HFFc6 (cell line): ENCODE data around the gene FARP1. TPM values are rescaled to one million over a fixed set of nuclear protein-coding genes. Genes with fewer than 3 reads are reported as not detected.

ENCODE experiments used
- DNase-seq: peaks from one replicate; pipeline ENCODE4 v3.0.0-alpha.2; 2018
- H3K27ac Mint-ChIP-seq: 2 replicates; pipeline ENCODE4 v1.8.0; 2020; ENCODE audit warnings: mild to moderate bottlenecking, mixed read lengths
- H3K27me3 Mint-ChIP-seq: 2 replicates; pipeline ENCODE4 v1.8.0; 2021; ENCODE audit warnings: mild to moderate bottlenecking, moderate library complexity, mixed read lengths; ENCODE audit not compliant: insufficient read depth
- H3K36me3 Mint-ChIP-seq: 2 replicates; pipeline ENCODE4 v1.8.0; 2021; ENCODE audit warnings: low read depth, mixed read lengths
- H3K4me1 Mint-ChIP-seq: 2 replicates; pipeline ENCODE4 v1.8.0; 2020; ENCODE audit warnings: low read depth, mixed read lengths
- H3K4me3 Mint-ChIP-seq: 2 replicates; pipeline ENCODE4 v1.8.0; 2020; ENCODE audit warnings: mild to moderate bottlenecking, moderate library complexity, mixed read lengths
- H3K9me3 Mint-ChIP-seq: 2 replicates; pipeline ENCODE4 v1.8.0; 2020; ENCODE audit warnings: mild to moderate bottlenecking, mixed read lengths
- CTCF ChIP-seq: fragments of 200-600 bp; sonication (generic); IDR thresholded peaks from 2 replicates; pipeline ENCODE4 v1.5.0; 2021; ENCODE audit warnings: antibody characterized with exemption, mild to moderate bottlenecking
- total RNA-seq, 6 experiments: library from RNA; stranded (reverse); fragmentation: NEBNext Ultra II Directional; extraction: Animal tissue kit (Norgen Biotek cat#: 25700); gene quantifications; 2 replicates in 1 of 6; 3 replicates in 5 of 6; pipeline ENCODE4 v1.2.3, GENCODE V29; 2021

Gene FARP1
- total RNA-seq, 6 experiments from 2014 or later = 140 to 181 (median 150) TPM

DNA sequence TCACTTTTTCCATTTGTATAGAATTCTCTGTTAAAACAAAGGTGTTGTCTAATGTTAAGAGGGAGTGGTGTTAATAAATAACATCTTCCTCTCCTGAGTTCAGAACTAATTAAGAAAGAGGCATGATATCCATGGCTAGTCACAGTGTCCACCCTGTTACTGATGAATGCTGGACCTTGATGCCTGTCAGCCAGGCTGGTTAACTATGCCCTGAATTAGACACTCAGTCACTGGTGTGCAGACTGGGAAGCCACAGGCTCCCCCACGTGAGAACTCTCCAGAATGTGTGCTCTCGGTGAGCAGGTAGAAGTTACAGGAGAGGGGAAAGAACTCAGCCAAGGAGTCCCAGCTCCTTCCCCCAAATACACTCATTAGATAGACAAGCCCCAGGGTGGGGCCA, 90.2 kb downstream of the FARP1 start:
- H3K4me1 Mint-ChIP-seq = peaks cover 45% of the 10 kb centered on the region
- no peak for TF ChIP-seq CTCF
- no peak for DNase-seq
- H3K36me3 Mint-ChIP-seq = peaks cover 11% of the 10 kb centered on the region
- 0 out of 2 replicates have a peak, but pooled peaks cover 2% of the 10 kb centered on the region for H3K27me3 Mint-ChIP-seq
- peak overlapping the region; percentile 45; the same call in 1 of the 2 replicates for H3K27ac Mint-ChIP-seq
- H3K9me3 Mint-ChIP-seq = no peaks in the 10 kb centered on the region
- H3K4me3 Mint-ChIP-seq = no peak overlapping the region

DNA sequence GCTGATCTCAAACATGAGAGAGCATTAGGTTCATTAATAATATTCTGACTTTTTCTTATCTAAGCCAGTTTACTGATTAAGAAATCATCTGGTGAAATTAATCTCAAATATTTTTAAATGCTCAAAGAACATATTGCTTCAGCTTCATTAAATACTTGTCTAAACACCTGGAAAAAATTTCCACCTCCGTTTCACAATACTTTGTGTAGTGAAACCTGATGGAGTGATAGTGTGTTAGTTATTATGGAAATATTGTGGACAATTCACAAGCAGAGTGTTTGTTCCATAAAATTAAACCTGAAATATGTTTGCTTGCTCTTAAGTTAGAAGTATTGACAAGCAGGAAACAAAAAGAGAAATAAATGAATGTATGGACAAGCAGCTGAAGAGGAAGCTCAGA, 91.5 kb downstream of the FARP1 start:
- Mint-ChIP-seq H3K4me3 (no peak overlapping the region), H3K4me1 (peaks cover 33% of the 10 kb centered on the region), H3K9me3 (no peaks in the 10 kb centered on the region), H3K36me3 (peaks cover 6% of the 10 kb centered on the region), H3K27me3 (0 out of 2 replicates have a peak, but pooled peaks cover 2% of the 10 kb centered on the region), H3K27ac (no peak overlapping the region)
- DNase-seq = no peak
- TF ChIP-seq CTCF = no peak

- peaks cover 14% of the 10 kb centered on the region for H3K36me3 Mint-ChIP-seq
- peaks cover 20% of the 10 kb centered on the region for H3K4me1 Mint-ChIP-seq
- H3K4me3 Mint-ChIP-seq = no peak overlapping the region
- DNase-seq = no peak
- H3K27ac Mint-ChIP-seq = no peak overlapping the region
- no peaks in the 10 kb centered on the region for H3K9me3 Mint-ChIP-seq
- no peak for TF ChIP-seq CTCF
- 0 out of 2 replicates have a peak, but pooled peaks cover 2% of the 10 kb centered on the region for H3K27me3 Mint-ChIP-seq
Observed at GRCh38 chr13:98236197-98236596, 93.3 kb downstream of the FARP1 start.

DNA sequence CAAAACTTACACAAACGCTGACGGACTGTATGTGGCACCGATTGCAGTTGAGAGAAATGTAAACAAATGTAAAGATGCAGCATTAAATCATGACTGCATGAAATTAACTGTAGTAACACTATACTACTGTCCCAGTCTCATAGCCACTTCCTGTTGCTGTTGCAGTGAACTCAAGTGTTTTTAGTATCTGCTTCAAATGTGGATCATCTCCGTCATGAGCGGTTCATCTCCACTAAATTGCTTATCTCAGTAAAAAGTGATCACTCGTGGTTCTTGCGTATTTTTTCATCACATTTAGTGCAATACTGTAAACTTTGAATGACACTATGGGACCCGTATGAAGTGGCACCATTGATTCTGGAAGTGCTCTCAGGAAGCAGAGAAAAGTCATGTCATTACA, 94.4 kb downstream of the FARP1 start:
- Mint-ChIP-seq H3K9me3 (no peaks in the 10 kb centered on the region), H3K27me3 (0 out of 2 replicates have a peak, but pooled peaks cover 2% of the 10 kb centered on the region), H3K27ac (no peak overlapping the region), H3K4me1 (peaks cover 15% of the 10 kb centered on the region), H3K36me3 (peaks cover 14% of the 10 kb centered on the region), H3K4me3 (no peak overlapping the region)
- no peak for DNase-seq
- no peak for TF ChIP-seq CTCF

DNA sequence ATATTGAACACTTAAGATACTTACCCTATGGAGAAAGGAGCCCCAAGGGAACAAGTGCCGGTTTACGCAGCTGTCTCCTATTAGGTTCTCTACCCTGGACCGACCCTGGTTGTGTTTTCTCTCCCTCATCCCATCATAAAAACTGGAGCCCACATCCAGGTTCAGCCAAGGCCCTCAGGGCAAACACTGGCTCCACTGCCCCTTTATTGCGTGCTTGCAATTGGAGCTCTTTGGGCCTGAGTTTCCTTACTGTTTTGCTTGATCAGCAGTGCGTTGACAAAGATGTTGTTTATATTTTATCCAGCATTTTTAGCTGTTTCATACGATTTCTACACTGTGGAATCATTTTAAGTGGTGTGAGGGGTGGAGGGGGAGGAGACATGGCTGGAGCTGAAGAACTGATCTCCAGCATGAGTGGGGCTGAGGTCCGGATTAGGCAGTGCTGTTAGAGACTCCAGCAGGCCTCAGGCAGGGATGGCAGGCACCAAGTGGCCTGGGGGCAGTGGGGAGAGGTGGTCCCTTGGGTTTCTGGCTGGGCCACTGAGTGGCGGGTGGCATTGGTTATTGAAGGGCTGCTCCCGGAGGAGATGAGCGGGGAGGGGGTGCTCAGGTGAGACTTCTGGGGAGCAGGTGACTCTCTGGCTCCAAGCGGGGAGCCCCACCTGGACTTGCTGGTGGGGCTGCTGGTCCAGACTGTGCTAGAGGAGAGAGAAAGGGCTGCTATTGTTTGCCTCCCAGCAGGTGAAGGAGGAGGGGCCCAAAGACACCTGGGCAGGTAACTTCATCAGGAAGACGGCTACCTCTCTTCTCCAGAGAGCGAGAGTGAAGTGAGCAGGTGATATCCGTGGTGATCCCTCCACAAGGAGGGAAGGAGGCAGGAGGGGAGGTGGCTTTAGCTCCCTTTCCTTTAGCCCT, 96.5 kb downstream of the FARP1 start:
- H3K4me3 Mint-ChIP-seq = no peak overlapping the region; the same call in 1 of the 2 replicates
- peaks cover 14% of the 10 kb centered on the region for H3K36me3 Mint-ChIP-seq
- 0 out of 2 replicates have a peak, but pooled peaks cover 2% of the 10 kb centered on the region for H3K27me3 Mint-ChIP-seq
- no peak for TF ChIP-seq CTCF
- H3K4me1 Mint-ChIP-seq = peaks cover 7% of the 10 kb centered on the region
- no peak for DNase-seq
- H3K27ac Mint-ChIP-seq = no peak overlapping the region; the same call in 1 of the 2 replicates
- no peaks in the 10 kb centered on the region for H3K9me3 Mint-ChIP-seq
